Loucy (cell line): ENCODE measurements around the gene RFT1.

Experiments
- CTCF ChIP-seq: fragments of 200-600 bp; sonication (generic); conservative IDR thresholded peaks from 2 replicates; pipeline ENCODE4 v1.5.1; 2014; ENCODE audit warnings: mild to moderate bottlenecking, antibody characterized with exemption, low read length
- EZH2phosphoT487 ChIP-seq: fragments of 200-600 bp; IDR thresholded peaks from 2 replicates; pipeline ENCODE4 v1.6.1; 2018; ENCODE audit warnings: antibody characterized with exemption, mild to moderate bottlenecking, moderate library complexity, borderline replicate concordance

DNA sequence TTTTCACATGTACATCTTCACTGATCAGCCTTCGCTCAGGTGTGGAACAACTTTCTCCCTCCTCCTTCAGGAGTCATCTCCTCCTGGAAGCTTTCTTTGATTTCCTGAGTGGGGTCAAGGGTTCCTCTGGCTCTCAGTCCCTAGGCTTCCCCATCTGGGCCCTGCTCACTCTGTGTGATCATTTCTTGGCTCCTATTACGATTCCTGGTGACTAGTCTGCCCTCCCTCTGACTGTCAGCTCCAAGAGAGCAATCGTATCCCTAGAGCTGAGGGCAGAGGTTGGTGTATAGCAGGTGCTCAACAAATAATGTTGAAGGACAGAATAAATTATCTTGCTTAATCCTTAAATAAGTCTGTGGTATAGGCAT is 15.5 kb upstream of the RFT1 start:
- TF ChIP-seq CTCF (no peak), EZH2phosphoT487 (no peak)
